Measurements from ENCODE around the gene ARL8A.

Gene ARL8A

GRCh38 chr1:202124142-202124541, 20.4 kb downstream of the ARL8A start:
- H3K27ac ChIP-seq: no peak overlapping the region
- H3K4me3 ChIP-seq (ENCODE audit: low read depth in 1 of 2, low read length in 1 of 2): no peak overlapping the region
- H3K36me3 ChIP-seq: no peaks in the 10 kb centered on the region
- peaks cover 0 to 4% of the 10 kb centered on the region in 2 experiments for H3K4me1 ChIP-seq (ENCODE audit: control insufficient read depth in 1 of 2, insufficient read depth in 1 of 2, low read depth in 1 of 2, low read length in 1 of 2)
- H3K9me3 ChIP-seq: no peaks in the 10 kb centered on the region
- TF ChIP-seq CTCF (IDR thresholded peaks at IDR 0.05): no peak
- H3K27me3 ChIP-seq: peaks cover 10% of the 10 kb centered on the region

DNA sequence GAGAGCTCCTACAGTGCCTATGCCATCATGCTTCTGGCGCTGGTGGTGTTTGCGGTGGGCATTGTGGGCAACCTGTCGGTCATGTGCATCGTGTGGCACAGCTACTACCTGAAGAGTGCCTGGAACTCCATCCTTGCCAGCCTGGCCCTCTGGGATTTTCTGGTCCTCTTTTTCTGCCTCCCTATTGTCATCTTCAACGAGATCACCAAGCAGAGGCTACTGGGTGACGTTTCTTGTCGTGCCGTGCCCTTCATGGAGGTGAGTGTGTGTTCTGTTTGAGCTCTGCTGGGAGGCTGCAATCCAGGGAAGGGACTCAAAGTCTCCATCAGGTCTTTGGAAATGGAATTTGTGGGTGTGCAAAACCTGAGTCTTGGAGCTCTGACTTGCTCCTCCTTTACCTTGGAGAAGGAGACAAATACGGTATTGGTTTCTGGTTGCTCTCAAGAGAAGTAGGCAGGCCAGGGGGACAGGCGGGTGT, 21.2 kb downstream of the ARL8A start:
- Histone ChIP-seq H3K27ac (no peak overlapping the region), H3K4me3 (ENCODE audit: low read depth in 1 of 2, low read length in 1 of 2) (no peak overlapping the region), H3K4me1 (ENCODE audit: control insufficient read depth in 1 of 2, insufficient read depth in 1 of 2, low read depth in 1 of 2, low read length in 1 of 2) (peaks cover 0 to 4% of the 10 kb centered on the region in 2 experiments), H3K9me3 (no peaks in the 10 kb centered on the region), H3K36me3 (no peaks in the 10 kb centered on the region), H3K27me3 (peaks cover 10% of the 10 kb centered on the region)
- no peak for TF ChIP-seq CTCF (IDR thresholded peaks at IDR 0.05)

DNA sequence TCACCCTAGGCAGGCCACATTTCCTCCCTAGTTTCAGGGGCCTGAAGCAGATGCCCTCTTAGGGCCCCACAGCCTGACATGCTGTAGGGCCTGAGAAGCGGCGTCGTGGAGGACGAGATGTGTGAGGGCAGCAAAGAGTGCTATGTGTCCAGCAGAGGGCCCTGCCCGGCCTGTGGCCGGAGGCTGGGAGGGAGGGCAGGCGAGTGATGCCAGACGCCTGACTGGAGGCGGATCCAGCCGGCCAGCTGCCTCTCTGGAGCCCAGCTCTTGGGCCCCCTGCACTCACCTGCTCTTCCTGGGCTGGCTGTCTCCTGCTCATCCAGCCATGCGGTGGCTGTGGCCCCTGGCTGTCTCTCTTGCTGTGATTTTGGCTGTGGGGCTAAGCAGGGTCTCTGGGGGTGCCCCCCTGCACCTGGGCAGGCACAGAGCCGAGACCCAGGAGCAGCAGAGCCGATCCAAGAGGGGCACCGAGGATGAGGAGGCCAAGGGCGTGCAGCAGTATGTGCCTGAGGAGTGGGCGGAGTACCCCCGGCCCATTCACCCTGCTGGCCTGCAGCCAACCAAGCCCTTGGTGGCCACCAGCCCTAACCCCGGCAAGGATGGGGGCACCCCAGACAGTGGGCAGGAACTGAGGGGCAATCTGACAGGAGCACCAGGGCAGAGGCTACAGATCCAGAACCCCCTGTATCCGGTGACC, 21.8 kb downstream of the ARL8A start, which contains the start of gene GPR37L1:
Gene GPR37L1 (plus strand): TSS at position 279 of the 697 bp plus-strand sequence. CDS start 47 bp downstream, at position 326.
- no peak within 1 kb of the TSS for H3K27ac ChIP-seq
- H3K4me3 ChIP-seq (ENCODE audit: low read depth in 1 of 2, low read length in 1 of 2): no peak within 1 kb of the TSS
- no peak for TF ChIP-seq CTCF (IDR thresholded peaks at IDR 0.05)
- peaks cover 0 to 4% of the 10 kb centered on the region in 2 experiments for H3K4me1 ChIP-seq (ENCODE audit: control insufficient read depth in 1 of 2, insufficient read depth in 1 of 2, low read depth in 1 of 2, low read length in 1 of 2)
- no peaks in the 10 kb centered on the region for H3K9me3 ChIP-seq
- H3K27me3 ChIP-seq: peaks cover 10% of the 10 kb centered on the region
- no peaks in the 10 kb centered on the region for H3K36me3 ChIP-seq

DNA sequence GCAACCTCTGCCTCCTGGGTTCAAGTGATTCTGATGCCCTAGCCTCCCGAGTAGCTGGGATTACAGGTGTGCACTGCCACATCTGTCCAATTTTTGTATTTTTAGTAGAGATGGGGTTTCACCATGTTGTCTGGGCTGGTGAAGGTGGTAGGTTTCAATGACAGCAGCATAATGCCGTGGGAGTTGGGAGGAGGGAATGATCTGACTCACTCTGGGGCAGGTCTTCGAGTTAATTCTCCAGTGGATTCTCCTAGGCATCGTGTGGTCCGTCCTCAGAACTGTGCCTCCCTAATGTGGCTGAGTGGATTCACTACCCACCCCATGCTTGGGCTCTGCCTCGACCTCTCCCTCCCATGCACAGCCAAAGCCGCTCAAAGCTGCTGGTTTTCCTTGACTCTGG, 23.5 kb downstream of the ARL8A start:
- H3K27ac ChIP-seq: no peak overlapping the region
- H3K27me3 ChIP-seq: no peaks in the 10 kb centered on the region
- H3K36me3 ChIP-seq: no peaks in the 10 kb centered on the region
- TF ChIP-seq CTCF (IDR thresholded peaks at IDR 0.05): no peak
- no peaks in the 10 kb centered on the region for H3K9me3 ChIP-seq
- H3K4me1 ChIP-seq (ENCODE audit: control insufficient read depth in 1 of 2, insufficient read depth in 1 of 2, low read depth in 1 of 2, low read length in 1 of 2): no peaks in the 10 kb centered on the region
- H3K4me3 ChIP-seq (ENCODE audit: low read depth in 1 of 2, low read length in 1 of 2): no peak overlapping the region

DNA sequence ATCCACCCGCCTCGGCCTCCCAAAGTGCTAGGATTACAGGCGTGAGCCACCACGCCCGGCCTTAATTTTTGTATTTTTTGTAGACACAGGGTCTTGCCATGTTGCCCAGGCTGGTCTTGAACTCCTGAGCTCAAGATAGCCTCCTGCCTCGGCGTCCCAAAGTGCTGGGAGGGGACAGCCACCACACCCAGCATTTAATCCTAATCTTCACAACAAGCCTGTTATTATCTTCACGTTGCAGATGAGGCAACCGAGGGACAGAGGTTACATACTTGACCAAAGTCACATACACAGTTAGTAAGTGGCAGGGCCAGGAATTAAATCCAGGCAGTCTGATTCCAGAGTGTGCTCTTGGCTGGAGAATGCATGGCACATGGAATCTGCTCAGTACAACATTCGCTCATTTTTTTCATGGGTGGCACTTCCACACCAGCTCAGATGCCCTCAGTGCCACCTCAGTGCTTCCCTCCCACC, 26.6 kb downstream of the ARL8A start:
- TF ChIP-seq CTCF (IDR thresholded peaks at IDR 0.05): no peak
- Histone ChIP-seq H3K4me3 (ENCODE audit: low read depth in 1 of 2, low read length in 1 of 2) (no peak overlapping the region), H3K27ac (no peak overlapping the region), H3K36me3 (no peaks in the 10 kb centered on the region), H3K27me3 (peaks cover 17% of the 10 kb centered on the region), H3K9me3 (no peaks in the 10 kb centered on the region), H3K4me1 (ENCODE audit: control insufficient read depth in 1 of 2, insufficient read depth in 1 of 2, low read depth in 1 of 2, low read length in 1 of 2) (no peaks in the 10 kb centered on the region)

Data from neutrophil (primary cell).